Measurements from ENCODE around the gene IL7R. TPM values are rescaled to one million over a fixed set of nuclear protein-coding genes. Genes with fewer than 3 reads are reported as not detected.
"Not testable (repeated sequence)": the region's sequence is repeated elsewhere in the genome, so short reads cannot be mapped to it uniquely, and the experiment has no call there.

IL7R gene
- polyA plus RNA-seq, 1 experiment, result 54.5 TPM

- no peak for DNase-seq (ENCODE audit: low read depth)
- ChIA-PET CTCF (interaction anchor here (0.9 to 1.4 kb wide), 2 partner anchors 101 to 234 kb away, joined by 3 read pairs; no protein-coding TSS in a partner anchor), POLR2A (interaction anchor here (0.6 kb wide), 1 partner anchor 34 kb away, joined by 6 read pairs; no protein-coding TSS in a partner anchor)
- TF ChIP-seq CTCF (IDR thresholded peaks at IDR 0.05; ENCODE audit: insufficient read depth, low read depth, low read length), result no peak
- H3K36me3 ChIP-seq (ENCODE audit: control insufficient read depth, insufficient read depth, low read length), result no peaks in the 10 kb centered on the region; the same call in 1 of the 2 replicates
- no peaks in the 10 kb centered on the region for H3K27me3 ChIP-seq (ENCODE audit: control insufficient read depth, insufficient read depth, low read length)
- H3K4me3 ChIP-seq (ENCODE audit: low read depth, low read length), result no peak overlapping the region
Observed at GRCh38 chr5:35884773-35885172, 28.1 kb downstream of the IL7R start.

- ChIA-PET CTCF (no interaction called here), POLR2A (no interaction called here)
- H3K36me3 ChIP-seq (ENCODE audit: control insufficient read depth, insufficient read depth, low read length), result no peaks in the 10 kb centered on the region; the same call in 1 of the 2 replicates
- no peak overlapping the region for H3K4me3 ChIP-seq (ENCODE audit: low read depth, low read length)
- DNase-seq (ENCODE audit: low read depth), result no peak
- no peaks in the 10 kb centered on the region for H3K27me3 ChIP-seq (ENCODE audit: control insufficient read depth, insufficient read depth, low read length)
- TF ChIP-seq CTCF (IDR thresholded peaks at IDR 0.05; ENCODE audit: insufficient read depth, low read depth, low read length), result no peak
Observed at GRCh38 chr5:35886381-35886780, 29.7 kb downstream of the IL7R start.

- ChIA-PET POLR2A (no interaction called here), CTCF (no interaction called here)
- no peak for DNase-seq (ENCODE audit: low read depth)
- TF ChIP-seq CTCF (IDR thresholded peaks at IDR 0.05; ENCODE audit: insufficient read depth, low read depth, low read length), result no peak
- no peaks in the 10 kb centered on the region for H3K36me3 ChIP-seq (ENCODE audit: control insufficient read depth, insufficient read depth, low read length)
- H3K27me3 ChIP-seq (ENCODE audit: control insufficient read depth, insufficient read depth, low read length), result no peaks in the 10 kb centered on the region
- H3K4me3 ChIP-seq (ENCODE audit: low read depth, low read length), result no peak overlapping the region
Observed at GRCh38 chr5:35887321-35888100, 30.8 kb downstream of the IL7R start.

GRCh38 chr5:35890021-35891020 lies 33.6 kb downstream of the IL7R start:
- H3K36me3 ChIP-seq (ENCODE audit: control insufficient read depth, insufficient read depth, low read length), result no peaks in the 10 kb centered on the region
- H3K4me3 ChIP-seq (ENCODE audit: low read depth, low read length), result no peak overlapping the region
- POLR2A ChIA-PET, result interaction anchor here (0.5 to 0.6 kb wide), 2 partner anchors 26 to 264 kb away, joined by 3 to 5 read pairs; no protein-coding TSS in a partner anchor
- CTCF ChIA-PET, result interaction anchor here (0.8 to 1.4 kb wide), 4 partner anchors 9 to 111 kb away, joined by 3 read pairs; no protein-coding TSS in a partner anchor
- no peaks in the 10 kb centered on the region for H3K27me3 ChIP-seq (ENCODE audit: control insufficient read depth, insufficient read depth, low read length)
- no peak for TF ChIP-seq CTCF (IDR thresholded peaks at IDR 0.05; ENCODE audit: insufficient read depth, low read depth, low read length)
- no peak for DNase-seq (ENCODE audit: low read depth)

GRCh38 chr5:35892799-35893198 lies 36.1 kb downstream of the IL7R start:
- H3K4me3 ChIP-seq (ENCODE audit: low read depth, low read length); H3K36me3 ChIP-seq (ENCODE audit: control insufficient read depth, insufficient read depth, low read length); H3K27me3 ChIP-seq (ENCODE audit: control insufficient read depth, insufficient read depth, low read length); DNase-seq (ENCODE audit: low read depth); POLR2A ChIA-PET: not testable (repeated sequence)
- CTCF ChIA-PET, result interaction anchor here (1.5 kb wide), 1 partner anchor 11 kb away, joined by 3 read pairs; no protein-coding TSS in a partner anchor

Measured in BJ (cell line).